ENCODE measurements around the gene FAM43B.

Gene FAM43B

GRCh38 chr1:20555758-20556120 lies 3.4 kb downstream of the FAM43B start:
- H3K4me1 ChIP-seq (ENCODE audit: insufficient read depth, low read length): no peaks in the 10 kb centered on the region
- peaks cover 5% of the 10 kb centered on the region for H3K27me3 ChIP-seq (ENCODE audit: insufficient read depth, low read length, poor library complexity)
- DNase-seq: no peak
- no peak overlapping the region for H2AFZ ChIP-seq (ENCODE audit: low read depth, low read length)
- TF ChIP-seq EZH2 (IDR thresholded peaks at IDR 0.05; ENCODE audit: borderline replicate concordance, low read depth, low read length, severe bottlenecking): no peak
- no peak for TF ChIP-seq CTCF (IDR thresholded peaks at IDR 0.05; ENCODE audit: borderline replicate concordance, extremely low read depth, low read length, poor library complexity, severe bottlenecking)
- H3K4me2 ChIP-seq (ENCODE audit: insufficient read depth, low read length): no peak overlapping the region
- no peaks in the 10 kb centered on the region for H3K79me2 ChIP-seq (ENCODE audit: insufficient read depth, low read length)
- H3K27ac ChIP-seq (ENCODE audit: low read length): no peak overlapping the region
- no peak for ATAC-seq (ENCODE audit: insufficient read depth, low read depth)
- no peak overlapping the region for H3K4me3 ChIP-seq (ENCODE audit: low read depth in 1 of 2, low read length in 2 of 2)
- H3K9me3 ChIP-seq (ENCODE audit: insufficient read depth, low read length, severe bottlenecking): no peaks in the 10 kb centered on the region
- H3K36me3 ChIP-seq (ENCODE audit: insufficient read depth, low read length): no peaks in the 10 kb centered on the region
- H3K9ac ChIP-seq (ENCODE audit: low read depth, low read length): no peak overlapping the region
- H4K20me1 ChIP-seq (ENCODE audit: insufficient read depth, low read length): no peaks in the 10 kb centered on the region

GRCh38 chr1:20558191-20558590 lies 5.8 kb downstream of the FAM43B start:
- Histone ChIP-seq H2AFZ (ENCODE audit: low read depth, low read length) (no peak overlapping the region), H3K4me1 (ENCODE audit: insufficient read depth, low read length) (no peaks in the 10 kb centered on the region), H3K27ac (ENCODE audit: low read length) (no peak overlapping the region)

GRCh38 chr1:20560966-20561365 lies 8.6 kb downstream of the FAM43B start:
- Histone ChIP-seq H2AFZ (ENCODE audit: low read depth, low read length) (no peak overlapping the region), H3K79me2 (ENCODE audit: insufficient read depth, low read length) (no peaks in the 10 kb centered on the region), H3K27me3 (ENCODE audit: insufficient read depth, low read length, poor library complexity) (peaks cover 9% of the 10 kb centered on the region), H3K9me3 (ENCODE audit: insufficient read depth, low read length, severe bottlenecking) (no peaks in the 10 kb centered on the region), H3K9ac (ENCODE audit: low read depth, low read length) (no peak overlapping the region), H3K4me2 (ENCODE audit: insufficient read depth, low read length) (no peak overlapping the region), H3K4me1 (ENCODE audit: insufficient read depth, low read length) (no peaks in the 10 kb centered on the region), H3K4me3 (ENCODE audit: low read depth in 1 of 2, low read length in 2 of 2) (no peak overlapping the region), H3K36me3 (ENCODE audit: insufficient read depth, low read length) (no peaks in the 10 kb centered on the region), H4K20me1 (ENCODE audit: insufficient read depth, low read length) (no peaks in the 10 kb centered on the region), H3K27ac (ENCODE audit: low read length) (no peak overlapping the region)
- no peak for TF ChIP-seq CTCF (IDR thresholded peaks at IDR 0.05; ENCODE audit: borderline replicate concordance, extremely low read depth, low read length, poor library complexity, severe bottlenecking)
- TF ChIP-seq EZH2 (IDR thresholded peaks at IDR 0.05; ENCODE audit: borderline replicate concordance, low read depth, low read length, severe bottlenecking): no peak
- no peak for ATAC-seq (ENCODE audit: insufficient read depth, low read depth)
- no peak for DNase-seq

More at GRCh38 chr1:20558191-20558590, 5.8 kb downstream of the FAM43B start:
- Histone ChIP-seq H3K4me3 (ENCODE audit: low read depth in 1 of 2, low read length in 2 of 2) (no peak overlapping the region), H3K79me2 (ENCODE audit: insufficient read depth, low read length) (no peaks in the 10 kb centered on the region), H3K4me2 (ENCODE audit: insufficient read depth, low read length) (no peak overlapping the region), H4K20me1 (ENCODE audit: insufficient read depth, low read length) (no peaks in the 10 kb centered on the region), H3K27me3 (ENCODE audit: insufficient read depth, low read length, poor library complexity) (peaks cover 9% of the 10 kb centered on the region), H3K9me3 (ENCODE audit: insufficient read depth, low read length, severe bottlenecking) (no peaks in the 10 kb centered on the region), H3K9ac (ENCODE audit: low read depth, low read length) (no peak overlapping the region), H3K36me3 (ENCODE audit: insufficient read depth, low read length) (no peaks in the 10 kb centered on the region)
- no peak for TF ChIP-seq CTCF (IDR thresholded peaks at IDR 0.05; ENCODE audit: borderline replicate concordance, extremely low read depth, low read length, poor library complexity, severe bottlenecking)
- TF ChIP-seq EZH2 (IDR thresholded peaks at IDR 0.05; ENCODE audit: borderline replicate concordance, low read depth, low read length, severe bottlenecking): no peak
- ATAC-seq (ENCODE audit: insufficient read depth, low read depth) (no peak), DNase-seq (no peak)

GRCh38 chr1:20565234-20565633 lies 12.9 kb downstream of the FAM43B start:
- no peak for DNase-seq
- Histone ChIP-seq H3K9ac (ENCODE audit: low read depth, low read length) (no peak overlapping the region), H3K4me1 (ENCODE audit: insufficient read depth, low read length) (no peaks in the 10 kb centered on the region), H2AFZ (ENCODE audit: low read depth, low read length) (no peak overlapping the region), H3K9me3 (ENCODE audit: insufficient read depth, low read length, severe bottlenecking) (no peaks in the 10 kb centered on the region), H4K20me1 (ENCODE audit: insufficient read depth, low read length) (no peaks in the 10 kb centered on the region), H3K79me2 (ENCODE audit: insufficient read depth, low read length) (no peaks in the 10 kb centered on the region), H3K27ac (ENCODE audit: low read length) (no peak overlapping the region), H3K27me3 (ENCODE audit: insufficient read depth, low read length, poor library complexity) (peaks cover 9% of the 10 kb centered on the region), H3K36me3 (ENCODE audit: insufficient read depth, low read length) (no peaks in the 10 kb centered on the region), H3K4me3 (ENCODE audit: low read depth in 1 of 2, low read length in 2 of 2) (no peak overlapping the region), H3K4me2 (ENCODE audit: insufficient read depth, low read length) (no peak overlapping the region)
- TF ChIP-seq EZH2 (IDR thresholded peaks at IDR 0.05; ENCODE audit: borderline replicate concordance, low read depth, low read length, severe bottlenecking): no peak
- no peak for TF ChIP-seq CTCF (IDR thresholded peaks at IDR 0.05; ENCODE audit: borderline replicate concordance, extremely low read depth, low read length, poor library complexity, severe bottlenecking)
- ATAC-seq (ENCODE audit: insufficient read depth, low read depth): no peak
